GM18909 (cell line): ENCODE measurements around the gene FBXL7.

ENCODE experiments used
- ATAC-seq: cut with Tn5 transposase; IDR thresholded peaks from one replicate; pipeline ENCODE4 v1.9.1; 2021; ENCODE audit warnings: mild to moderate bottlenecking; ENCODE audit not compliant: unreplicated experiment, poor library complexity

FBXL7 gene

GRCh38 chr5:15535938-15536337 is 36.0 kb downstream of the FBXL7 start:
- ATAC-seq, result no peak

DNA sequence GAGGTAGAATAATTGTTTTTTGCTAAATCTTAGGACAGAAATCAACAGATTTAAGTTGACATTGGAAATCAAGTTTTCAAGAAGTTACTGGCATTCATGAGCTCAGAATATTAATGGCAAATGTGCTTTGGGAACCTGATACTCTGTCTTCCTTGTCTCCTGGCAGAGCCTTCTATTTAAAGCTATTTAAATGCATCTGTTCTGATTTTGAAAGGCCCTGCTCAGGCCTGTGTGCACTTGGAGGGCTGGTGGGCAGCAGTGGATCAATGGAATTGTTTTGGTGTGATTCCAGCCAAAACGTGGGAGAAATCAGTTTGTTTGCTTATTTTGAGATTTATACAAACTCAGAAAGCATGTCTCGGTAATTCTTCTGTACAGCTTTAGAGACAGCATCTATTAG is 38.5 kb downstream of the FBXL7 start:
- no peak for ATAC-seq

GRCh38 chr5:15539951-15540350 is 40.0 kb downstream of the FBXL7 start:
- ATAC-seq, result no peak

DNA sequence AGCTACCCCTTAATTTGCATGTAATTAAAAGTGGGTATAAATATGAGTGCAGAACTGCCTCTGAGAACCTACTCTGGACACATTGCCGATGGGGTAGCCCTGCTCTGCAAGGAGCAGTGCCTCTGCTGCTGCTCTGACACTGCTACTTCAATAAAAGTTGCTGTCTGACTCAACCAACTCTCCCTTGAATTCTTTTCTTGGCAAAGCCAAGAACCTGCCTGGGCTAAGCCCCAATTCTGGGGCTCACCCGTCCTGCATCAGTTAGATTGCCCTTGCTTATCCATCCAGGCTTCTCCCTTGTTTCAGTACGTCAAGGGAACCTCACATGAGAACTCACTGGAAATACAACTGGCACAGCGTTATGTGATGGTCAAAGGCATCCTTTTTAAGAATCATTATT is 44.1 kb downstream of the FBXL7 start:
- ATAC-seq, result no peak

- ATAC-seq, result no peak
Observed at GRCh38 chr5:15545082-15545481, 45.1 kb downstream of the FBXL7 start.

DNA sequence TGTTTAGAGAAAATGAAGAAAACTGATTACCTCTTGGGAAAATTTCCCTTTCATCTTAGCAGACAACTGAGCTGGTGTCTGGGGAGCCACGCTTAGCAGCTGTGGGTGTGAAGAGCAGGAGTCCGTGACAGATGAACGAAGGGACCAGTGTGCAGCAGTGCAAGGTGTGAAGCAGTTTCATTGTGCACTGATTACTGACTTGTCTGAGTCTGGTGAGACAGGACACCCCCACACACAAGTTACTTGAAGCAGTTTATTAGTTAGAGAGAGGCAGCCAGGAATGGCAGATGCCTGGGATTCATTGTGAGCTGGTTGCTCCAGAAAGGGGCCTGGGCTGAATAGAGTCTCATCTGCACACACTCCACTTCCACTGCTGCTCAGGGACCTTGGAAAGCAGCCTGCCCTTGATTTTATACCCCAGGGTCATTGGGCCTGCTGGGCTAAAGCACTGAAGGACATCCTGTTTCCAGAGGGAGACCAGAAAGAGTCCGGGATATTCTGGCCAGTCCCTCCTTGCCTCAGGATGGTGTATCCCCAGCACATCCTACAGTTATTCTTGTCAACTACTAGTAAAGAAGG is 47.4 kb downstream of the FBXL7 start:
- ATAC-seq, result no peak

DNA sequence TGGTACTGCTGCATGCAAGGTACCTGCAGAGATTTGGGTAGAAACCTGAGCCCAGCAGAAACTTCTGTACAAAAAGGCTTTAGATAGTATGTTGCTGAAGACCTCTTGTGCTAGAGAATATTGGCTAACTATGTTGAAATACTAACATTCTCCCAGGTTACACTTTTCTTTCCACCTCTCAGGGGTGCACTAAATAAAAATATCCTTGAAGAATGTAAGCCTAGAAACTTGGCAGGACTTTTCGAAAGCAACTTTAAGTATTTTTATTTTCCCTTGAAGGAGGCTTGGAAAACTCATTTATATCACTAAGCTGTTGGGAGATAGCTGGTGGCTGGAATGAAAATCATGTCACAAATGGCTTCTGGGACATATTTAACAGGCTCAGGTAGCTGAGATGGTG is 50.0 kb downstream of the FBXL7 start:
- no peak for ATAC-seq

- ATAC-seq, result no peak
Observed at GRCh38 chr5:15550502-15551112, 50.6 kb downstream of the FBXL7 start.

GRCh38 chr5:15551113-15551504 is 51.1 kb downstream of the FBXL7 start:
- ATAC-seq, result no peak

DNA sequence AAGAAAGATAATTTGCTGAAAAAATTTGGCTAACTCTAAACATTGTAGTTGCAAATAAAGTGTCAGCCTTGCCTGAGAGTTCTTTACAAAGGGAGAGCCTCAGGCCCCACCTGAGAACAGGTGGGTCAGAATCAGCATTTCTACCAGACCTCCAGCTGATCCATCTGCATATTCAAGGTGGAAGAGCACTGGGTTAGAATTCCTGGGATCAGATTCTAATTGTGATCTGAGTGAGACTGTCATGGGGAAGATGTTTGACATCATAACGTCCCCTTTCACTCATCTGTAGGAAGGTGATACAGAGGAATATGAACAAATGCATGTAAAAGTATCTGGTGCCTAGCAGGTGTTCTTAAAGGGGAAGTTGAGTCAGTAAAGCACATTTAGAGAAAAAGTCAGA is 54.6 kb downstream of the FBXL7 start:
- no peak for ATAC-seq

- no peak for ATAC-seq
Observed at GRCh38 chr5:15555176-15555575, 55.2 kb downstream of the FBXL7 start.

GRCh38 chr5:15558240-15558639 is 58.3 kb downstream of the FBXL7 start:
- no peak for ATAC-seq

GRCh38 chr5:15558681-15559080 is 58.7 kb downstream of the FBXL7 start:
- no peak for ATAC-seq

DNA sequence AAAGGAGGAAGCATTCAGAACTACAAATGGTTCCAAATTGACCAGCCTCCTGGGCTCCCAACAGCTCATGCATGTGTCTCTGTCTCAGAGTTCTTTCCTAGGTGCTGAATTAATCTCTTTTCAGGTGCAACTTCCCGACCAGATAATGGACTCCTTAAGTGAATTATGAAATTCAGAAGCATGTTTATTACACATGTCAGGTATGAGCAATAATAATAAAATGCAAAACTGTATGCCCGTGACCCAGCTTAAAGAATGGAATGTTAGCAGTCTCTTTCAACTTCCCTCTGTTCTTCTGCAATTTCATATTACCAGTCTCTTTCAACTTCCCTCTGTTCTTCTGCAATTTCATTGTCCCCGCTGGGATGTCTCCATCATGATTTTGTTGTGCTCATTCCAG is 60.4 kb downstream of the FBXL7 start:
- no peak for ATAC-seq

- ATAC-seq, result no peak
Observed at GRCh38 chr5:15564523-15564922, 64.5 kb downstream of the FBXL7 start.

DNA sequence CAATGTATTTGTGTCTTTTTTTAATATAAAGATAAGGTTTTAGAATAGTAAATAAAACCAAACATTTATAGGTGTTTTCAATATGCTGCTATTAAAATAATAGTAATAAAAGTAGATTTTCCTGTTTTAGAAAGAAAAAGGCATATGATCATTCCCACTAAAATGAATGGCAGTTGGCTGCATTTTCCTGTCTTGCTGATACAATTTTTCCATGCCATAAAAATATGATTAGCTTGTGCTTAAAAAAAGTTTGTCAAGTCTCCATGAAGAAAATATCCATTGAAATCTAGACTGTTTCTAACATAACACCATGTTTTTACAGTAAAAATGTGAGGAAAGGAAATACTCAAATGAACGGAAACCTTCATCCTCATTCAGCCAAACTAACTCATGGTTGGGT is 65.0 kb downstream of the FBXL7 start:
- no peak for ATAC-seq

GRCh38 chr5:15566306-15566705 is 66.3 kb downstream of the FBXL7 start:
- no peak for ATAC-seq

- ATAC-seq, result no peak
Observed at GRCh38 chr5:15566789-15567188, 66.8 kb downstream of the FBXL7 start.

- ATAC-seq, result no peak
Observed at GRCh38 chr5:15570491-15570890, 70.5 kb downstream of the FBXL7 start.

- no peak for ATAC-seq
Observed at GRCh38 chr5:15571081-15571480, 71.1 kb downstream of the FBXL7 start.

GRCh38 chr5:15571618-15572017 is 71.6 kb downstream of the FBXL7 start:
- no peak for ATAC-seq

- ATAC-seq, result no peak
Observed at GRCh38 chr5:15573590-15573989, 73.6 kb downstream of the FBXL7 start.

DNA sequence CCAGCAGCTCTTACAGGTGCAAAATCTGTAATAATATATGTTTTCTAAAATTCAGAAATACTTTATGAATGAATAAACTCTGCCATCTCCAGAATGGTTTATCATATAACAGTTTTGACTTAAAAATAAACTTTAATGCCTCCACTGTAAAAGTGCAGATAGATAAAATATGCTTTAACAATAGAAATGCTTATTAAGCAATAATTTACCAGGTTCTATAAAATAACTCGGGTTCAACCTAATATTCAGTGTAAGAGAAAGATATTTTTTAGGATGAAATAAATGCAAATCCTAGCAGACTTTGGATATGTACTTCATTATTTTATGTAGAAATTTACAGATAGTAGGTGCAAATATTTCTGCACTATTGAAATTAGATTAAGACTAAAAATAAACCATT is 74.1 kb downstream of the FBXL7 start:
- no peak for ATAC-seq
